GM19035 (cell line): ENCODE results near the gene RSPH3.
"Not testable (repeated sequence)": the region's sequence is repeated elsewhere in the genome, so short reads cannot be mapped to it uniquely, and the experiment has no call there.

Experiments
- ATAC-seq: cut with Tn5 transposase; IDR thresholded peaks from one replicate; pipeline ENCODE4 v1.9.1; 2021; ENCODE audit not compliant: unreplicated experiment

The RSPH3 gene, protein sequence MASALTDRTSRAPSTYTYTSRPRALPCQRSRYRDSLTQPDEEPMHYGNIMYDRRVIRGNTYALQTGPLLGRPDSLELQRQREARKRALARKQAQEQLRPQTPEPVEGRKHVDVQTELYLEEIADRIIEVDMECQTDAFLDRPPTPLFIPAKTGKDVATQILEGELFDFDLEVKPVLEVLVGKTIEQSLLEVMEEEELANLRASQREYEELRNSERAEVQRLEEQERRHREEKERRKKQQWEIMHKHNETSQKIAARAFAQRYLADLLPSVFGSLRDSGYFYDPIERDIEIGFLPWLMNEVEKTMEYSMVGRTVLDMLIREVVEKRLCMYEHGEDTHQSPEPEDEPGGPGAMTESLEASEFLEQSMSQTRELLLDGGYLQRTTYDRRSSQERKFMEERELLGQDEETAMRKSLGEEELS

DNA sequence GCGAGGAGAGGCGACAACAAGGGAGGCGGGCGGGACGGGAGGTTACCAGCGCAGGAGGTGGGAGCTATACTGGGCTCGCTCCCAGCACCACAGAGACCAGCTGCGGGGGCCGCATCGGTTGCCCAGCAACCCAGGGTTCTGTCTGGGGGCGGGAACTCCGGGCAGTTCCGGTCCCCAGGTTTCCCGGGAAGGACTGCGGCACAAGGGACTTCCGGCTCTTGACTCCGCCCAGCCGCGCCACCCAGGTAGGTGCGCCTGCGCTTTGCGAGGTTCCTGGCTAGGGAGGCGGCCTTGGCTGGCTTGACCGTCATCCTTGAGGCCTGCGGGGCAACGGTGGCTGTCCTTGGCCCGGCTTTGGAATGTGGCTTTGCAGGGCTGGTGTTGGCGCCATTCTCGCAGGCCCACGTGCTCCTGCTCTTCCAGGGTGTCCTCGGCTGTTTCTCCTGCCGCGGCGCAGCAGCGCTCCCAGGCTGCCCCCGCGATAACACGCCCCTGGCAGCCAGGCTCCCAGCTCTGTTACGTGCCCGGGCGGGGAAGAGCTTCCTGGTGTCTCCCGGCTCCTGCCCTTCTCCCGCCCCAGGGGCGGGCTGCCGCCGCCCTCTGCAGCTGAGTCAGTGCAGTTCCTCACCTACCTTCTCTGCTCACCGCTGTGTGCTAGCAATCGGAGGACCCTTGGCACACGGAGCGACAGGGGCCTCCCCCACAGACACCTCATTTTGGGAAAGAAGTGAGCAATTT lies at the start of gene RSPH3:
RSPH3 (minus strand) TSS at position 537 of the 738 bp plus-strand sequence. CDS start 652 bp downstream, outside the sequence.
- ATAC-seq: peak; percentile 91

DNA sequence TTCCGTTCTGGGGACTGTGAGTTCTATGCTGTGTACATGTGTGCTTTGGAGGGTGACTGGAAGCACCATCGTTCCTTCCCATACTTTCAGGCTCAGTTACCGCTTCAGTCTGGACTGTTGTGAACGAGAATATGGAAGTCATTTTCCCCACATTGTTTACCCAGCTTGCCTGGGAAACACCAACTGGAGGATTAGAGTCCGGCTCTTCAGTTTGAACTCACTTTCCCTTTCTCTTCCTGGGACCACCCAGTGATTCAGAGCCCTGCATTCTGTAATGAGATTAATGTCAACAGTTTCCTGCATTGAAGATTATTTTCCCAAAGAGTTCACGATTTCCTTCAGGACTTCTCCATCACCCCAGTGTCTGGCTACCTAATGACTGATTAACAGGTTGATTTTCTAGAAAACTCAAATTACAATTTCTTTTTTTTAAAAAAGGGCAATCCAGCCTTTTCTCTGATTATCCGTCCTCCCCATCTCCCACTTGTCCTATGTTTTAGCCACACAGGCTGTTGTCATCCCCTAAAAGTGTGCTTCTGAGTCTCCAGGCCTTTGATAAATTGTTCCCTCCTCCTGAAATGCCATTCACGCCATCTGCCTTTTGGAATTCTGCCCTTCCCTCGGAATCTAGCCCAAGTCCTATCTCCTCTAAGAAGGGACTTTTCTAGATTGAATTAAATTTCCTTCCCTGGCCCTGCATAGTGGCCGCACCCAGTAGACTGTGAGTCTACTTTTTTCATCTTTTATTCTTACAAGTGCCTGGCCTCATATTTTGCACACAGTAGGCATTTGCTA lies 48.1 kb upstream of the RSPH3 start:
- no peak for ATAC-seq

DNA sequence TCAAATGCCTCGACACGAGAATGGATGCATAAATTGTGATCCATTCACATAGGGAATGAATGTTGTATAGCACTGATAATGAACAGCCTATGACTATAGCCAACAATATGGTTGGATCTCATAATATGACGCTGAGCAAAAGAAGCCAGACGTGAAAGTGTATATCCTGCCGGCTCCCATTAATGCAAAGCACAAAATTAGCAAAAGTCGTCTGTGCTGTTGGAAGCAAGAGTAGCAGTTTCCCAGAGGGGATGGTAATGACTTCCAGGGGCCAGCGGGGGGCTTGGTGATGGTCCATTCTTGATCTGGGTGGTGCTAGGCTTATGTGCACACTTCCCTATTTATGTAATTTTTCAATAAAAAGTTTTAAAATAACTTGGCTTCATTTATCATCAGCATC lies 45.8 kb upstream of the RSPH3 start:
- ATAC-seq: no peak

DNA sequence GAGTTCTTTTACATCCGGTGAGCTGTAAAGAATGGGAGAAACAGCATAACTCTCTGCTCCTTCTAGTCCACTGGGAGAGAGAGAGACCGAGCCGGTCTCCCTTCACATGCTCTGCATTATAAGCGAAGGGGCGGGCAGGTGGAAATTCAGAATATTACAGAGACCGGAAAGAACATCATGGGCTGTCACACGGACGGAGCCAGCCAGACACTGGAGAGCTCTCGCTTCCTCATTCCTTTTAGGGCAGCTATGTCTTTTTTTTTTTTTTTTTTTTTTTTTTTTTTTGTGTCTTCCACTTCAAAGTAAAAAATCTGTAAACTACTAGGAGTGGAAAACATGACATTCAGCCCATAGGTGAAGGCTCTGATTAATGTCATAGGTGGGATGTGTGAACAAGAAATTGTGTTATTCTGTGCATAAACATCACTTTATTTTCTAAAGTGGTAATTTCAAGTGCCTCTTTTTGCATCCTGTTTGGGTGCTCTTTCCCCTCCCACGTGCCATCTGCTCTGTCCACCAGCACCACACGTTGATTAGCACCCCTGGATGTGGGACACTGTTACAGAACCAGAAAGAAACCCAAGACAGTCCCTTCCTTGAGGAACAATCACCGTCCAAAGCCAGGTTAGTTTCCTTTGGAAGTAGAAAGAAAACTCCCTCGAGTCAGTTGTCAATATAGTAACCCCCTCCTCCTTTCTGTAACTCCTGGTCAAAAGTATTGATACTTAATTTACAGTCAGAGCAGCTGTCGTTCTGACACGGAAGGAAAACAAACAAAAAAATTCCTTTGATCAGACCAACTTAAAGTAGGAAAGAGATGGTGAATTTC lies 45.1 kb upstream of the RSPH3 start, which contains the start of gene TAGAP:
TAGAP (minus strand) TSS at position 93 of the 829 bp plus-strand sequence. CDS start 845 bp downstream, outside the sequence.
- ATAC-seq: peak; percentile 80

DNA sequence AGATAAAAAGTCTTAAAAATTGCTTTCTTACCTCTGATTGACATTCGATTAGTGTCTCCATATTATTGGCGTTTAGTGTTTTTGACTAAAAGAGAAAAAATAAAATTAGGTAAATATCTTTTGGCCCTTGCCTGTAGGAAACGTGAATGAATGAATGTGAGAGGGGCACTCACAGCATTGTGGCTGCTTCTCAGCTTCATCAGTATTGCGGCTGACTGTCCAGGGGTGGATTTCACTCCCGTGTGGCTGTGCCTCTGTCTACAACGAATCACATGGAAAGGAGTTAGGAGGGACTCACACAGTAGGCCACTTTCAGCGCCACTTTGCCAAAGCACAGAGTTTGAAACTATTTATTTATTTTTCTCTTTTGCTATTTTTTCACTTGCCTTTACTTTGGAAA lies 43.9 kb upstream of the RSPH3 start:
- no peak for ATAC-seq

DNA sequence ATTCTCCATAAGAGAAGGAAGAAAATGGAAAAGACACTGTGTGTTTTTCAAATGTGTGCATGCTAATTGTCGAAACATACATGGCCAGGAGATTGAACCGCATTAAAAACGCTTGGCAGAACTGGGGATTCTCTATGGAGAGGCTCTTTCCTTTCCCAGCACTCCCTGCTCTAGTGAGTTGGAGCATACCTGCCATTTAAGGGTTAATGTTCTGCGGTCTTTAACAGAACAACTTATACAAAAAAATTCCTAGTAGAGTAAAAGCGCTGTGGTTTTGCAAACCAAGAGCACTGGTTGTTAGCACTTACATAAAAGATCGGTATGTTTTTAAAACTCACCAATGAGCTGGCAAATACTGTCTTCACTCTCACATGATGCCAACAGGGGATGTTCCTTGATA lies 43.2 kb upstream of the RSPH3 start:
- ATAC-seq: no peak

DNA sequence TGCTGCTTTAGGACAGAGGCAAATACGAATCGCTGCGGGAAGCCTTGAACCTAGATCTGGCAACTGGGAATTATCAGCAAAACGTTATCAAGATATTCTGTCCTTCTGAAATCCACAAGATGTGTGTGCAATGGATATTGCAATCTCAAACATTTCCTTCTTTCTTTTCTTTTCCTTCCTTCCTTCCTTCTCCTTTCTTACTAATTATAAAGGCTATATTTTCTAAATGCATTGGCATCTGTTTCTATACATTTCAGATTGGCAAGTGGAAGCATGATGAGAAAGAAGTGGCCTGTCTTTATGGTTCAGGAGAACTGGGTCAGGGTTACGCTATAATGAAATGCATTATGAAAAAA lies 42.8 kb upstream of the RSPH3 start:
- no peak for ATAC-seq

DNA sequence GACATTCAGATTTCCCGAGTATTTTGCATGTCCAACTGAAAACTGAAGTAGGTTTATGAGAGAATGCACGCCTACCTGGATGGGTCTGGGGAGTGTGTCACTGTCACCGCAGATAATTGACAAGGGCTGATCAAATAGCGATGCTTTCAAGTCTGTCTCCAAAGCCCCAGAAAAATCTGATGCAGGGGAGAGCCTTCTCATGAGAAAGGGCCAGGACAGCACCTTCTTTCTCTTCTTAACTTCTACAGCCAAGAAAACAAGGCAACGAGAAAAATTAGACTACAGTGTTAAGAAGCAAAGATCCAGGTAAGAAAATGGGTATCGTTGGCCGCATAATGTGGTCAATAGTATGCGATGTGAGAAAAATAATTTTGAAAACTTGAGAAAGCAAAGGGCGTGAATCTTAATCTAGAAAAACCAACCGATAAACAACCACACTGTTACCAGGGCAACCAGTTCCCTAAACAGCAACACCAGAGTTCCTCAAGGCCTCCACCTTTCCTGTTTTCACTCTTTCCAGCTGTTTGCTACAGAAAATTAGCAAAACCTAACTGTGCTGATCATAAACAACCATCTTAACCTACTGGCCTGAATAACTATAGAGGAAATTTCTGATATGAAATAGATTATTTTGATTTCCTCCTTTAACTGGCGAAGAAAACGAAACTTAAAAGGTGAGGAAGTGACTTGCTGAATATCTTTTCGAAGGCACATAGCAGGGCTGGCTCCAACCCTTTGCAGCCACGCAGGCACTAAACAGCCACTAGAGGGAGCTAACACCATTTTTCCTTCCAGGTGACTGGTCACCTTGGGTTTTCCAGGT lies 42.2 kb upstream of the RSPH3 start:
- ATAC-seq: peak; percentile 30

DNA sequence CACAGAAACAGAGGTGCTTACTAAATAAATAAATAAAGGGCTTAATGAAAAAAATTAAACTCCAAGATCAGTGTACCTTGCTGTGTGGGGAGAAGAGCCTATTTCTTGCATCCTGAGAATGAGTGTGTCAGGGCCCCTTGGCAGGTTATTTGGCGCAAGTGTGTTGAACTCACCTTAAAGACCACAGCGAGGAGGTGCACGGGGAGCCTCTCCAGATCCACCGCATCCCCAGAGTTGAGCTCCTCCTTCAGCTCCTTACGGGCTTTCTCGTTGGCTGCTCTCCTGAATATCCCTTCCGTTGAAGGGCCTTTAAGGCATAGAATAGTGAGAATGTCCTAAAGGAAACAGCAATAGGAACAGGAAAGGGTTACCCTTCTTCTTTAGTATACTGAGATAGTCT lies 41.2 kb upstream of the RSPH3 start:
- no peak for ATAC-seq

DNA sequence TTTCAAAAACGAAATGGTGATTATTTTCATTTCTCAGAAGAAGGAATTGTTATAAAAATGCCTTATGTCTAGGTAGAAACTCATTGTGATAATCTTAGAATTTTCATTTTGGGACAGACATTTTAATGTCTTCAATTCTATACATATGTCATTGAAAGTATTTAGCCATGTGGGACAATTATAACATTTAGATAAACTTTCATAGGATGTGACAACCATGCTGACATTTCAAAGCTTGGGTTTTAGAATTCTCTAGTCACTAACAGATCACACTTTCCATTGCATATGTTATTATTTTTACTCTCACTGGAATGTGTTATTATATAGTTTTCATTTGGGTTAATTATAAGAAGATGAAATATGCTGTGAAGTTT lies 39.9 kb upstream of the RSPH3 start:
- ATAC-seq: no peak

DNA sequence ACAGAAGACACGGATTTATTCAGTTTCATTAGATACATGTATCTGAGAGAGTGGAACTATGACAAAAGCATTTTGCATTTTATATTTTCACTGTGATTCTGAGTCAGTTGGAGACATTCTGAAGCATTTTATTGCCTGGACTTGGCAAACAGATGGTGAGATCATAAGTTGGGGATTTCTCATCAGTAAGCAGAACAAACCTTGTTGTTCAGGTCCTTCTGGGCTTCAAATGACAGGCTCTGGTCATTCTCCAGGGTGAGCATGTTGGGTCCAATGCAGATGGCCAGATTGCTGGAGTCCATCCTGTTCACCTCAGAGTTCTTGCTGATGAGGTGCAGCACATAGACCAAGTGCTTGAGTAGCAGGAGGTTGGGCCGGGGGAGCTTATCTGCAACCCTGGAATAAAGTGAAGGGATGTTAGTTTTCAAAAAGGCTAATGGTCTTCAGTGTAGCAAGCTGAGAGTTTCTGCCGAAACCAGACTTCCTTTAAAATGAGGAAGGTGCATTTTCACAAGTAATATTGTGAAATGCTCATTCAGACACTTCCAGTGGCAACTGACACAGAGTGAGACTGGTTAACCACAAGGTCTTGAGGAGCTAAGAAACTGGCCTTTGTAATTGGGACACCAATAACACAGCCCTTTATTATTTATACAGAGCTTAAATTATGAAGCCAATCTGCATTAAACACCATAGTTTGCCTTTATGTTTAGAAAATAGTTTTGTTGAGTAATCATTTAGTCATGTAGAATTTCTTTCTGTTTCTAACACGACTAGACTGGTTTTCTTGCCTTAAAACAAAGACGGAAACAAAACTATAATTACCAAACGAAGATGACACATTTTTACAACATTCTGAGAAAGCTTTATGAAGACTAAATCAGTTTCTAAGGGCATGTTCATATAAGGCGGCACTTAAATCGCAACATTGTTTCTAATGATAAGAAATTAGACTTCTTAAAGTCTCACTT lies 39.2 kb upstream of the RSPH3 start:
- peak; percentile 75 for ATAC-seq

DNA sequence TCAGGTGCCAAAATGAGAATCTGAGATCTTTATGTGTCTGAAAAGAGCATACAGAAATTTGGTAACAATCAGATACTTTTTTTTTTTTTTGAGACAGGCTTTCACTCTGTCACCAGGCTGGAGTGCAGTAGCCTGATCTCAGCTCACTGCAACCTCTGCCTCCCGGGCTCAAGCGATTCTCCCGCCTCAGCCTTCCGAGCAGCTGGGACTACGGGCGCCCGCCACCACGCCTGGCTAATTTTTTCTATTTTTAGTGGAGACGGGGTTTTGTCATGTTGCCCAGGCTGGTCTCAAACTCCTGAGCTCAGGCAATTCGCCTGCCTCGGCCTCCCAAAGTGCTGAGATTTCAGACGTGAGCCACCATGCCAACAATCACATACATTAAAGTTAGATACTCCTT lies 38.3 kb upstream of the RSPH3 start:
- ATAC-seq: not testable (repeated sequence)

DNA sequence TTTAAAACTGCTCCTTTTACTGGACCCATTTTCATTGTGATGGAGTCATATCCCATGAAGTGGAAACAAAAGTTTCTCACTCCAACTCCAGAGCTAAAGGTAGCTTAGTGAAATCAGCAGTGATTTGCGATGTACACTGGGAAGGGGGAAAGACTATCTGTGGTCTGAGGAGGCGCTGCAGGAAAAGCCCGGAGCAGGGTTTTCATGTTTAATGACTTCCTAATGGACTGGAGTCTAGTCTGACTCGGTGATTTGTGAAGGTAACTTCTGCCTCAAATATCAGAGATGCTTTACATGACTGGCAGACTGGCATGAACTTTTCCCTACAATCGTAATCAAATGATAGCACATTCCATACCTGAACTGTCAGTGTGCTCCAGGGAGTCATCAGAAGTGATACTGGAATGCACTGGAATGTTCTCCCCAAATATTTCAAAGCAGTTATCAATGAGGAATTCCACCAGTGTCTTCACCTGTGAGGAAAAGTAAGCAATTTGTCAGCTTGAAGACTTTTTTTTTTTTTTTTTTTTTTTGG lies 37.8 kb upstream of the RSPH3 start:
- ATAC-seq: no peak

DNA sequence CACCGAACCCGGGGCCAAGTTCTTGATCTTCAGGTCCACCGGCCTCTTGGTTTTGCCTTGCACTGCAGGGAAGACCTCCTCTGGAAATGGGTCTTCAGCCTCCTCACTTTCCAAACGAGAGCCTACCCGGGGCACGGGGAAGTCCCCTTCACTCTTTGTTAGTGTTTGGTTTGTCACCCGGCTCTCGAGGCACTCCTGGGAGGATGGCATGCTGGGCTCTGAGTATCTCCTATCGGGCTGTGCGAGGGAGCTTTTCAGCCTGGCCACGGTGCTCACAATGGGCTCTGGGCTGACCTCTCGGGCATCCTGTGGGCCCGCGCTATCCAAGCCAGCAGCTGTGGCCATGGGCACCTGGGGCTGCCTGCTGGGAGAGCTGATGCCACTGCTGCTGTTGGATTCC lies 36.7 kb upstream of the RSPH3 start:
- no peak for ATAC-seq

DNA sequence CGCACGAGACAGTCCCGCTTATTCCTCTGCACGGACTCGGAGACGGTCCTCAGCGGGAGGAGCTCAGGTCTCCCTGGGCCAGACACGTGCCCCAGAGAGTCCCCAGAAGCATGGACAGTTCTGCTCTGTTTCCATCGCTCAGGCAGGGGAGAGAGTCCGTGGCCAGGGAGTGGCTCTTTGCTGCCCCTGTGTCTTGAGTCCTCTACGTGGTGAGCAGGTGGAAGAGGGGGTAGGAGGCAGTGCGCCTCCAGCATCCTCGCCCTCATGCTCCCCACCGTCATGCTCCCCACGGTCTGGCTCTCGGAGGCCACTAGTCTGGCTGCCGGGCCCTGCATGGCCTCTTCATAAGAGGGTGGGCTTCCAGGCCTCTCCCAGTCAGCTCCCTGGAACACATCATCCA lies 35.9 kb upstream of the RSPH3 start:
- ATAC-seq: no peak

DNA sequence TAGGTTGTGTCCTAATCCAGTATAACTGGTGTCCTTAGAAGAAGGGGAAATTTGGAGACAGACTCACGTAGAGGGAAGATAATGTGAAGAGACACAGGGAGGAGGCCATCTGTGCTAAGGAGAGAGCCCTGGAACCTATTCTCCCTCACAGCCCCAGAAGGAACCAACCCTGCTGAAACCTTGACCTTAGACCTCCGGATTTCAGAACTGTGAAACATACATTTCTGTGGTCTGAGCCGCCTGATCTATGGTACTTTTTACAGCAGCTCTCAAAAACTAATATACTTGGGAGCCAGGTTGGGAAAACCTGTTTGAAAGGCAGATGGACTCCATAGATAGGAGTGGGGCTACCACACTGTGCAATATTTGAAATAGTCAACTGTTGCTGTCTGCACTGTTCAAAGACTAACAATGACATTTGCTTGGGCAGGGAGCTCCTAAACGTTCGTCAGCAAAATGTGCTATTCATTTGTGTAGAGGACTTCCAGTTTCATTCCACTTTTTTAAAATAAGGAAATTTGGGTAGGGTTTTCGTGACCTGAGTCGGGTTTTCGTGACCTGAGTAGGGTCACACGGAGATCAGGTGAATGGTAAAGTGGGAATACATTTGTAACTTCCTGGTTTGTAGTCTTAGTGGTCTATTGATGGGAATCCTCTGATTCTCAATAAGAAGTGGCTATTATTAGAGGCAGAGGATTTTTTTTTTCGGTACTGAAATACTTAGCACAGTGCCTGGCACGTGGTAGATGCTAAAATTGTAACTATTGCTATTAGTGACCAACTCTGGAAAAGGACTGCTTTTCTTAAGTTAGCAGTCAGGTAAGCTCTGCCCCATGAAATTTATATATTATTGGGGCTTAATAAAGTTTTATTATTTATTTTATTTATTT lies 33.4 kb upstream of the RSPH3 start:
- ATAC-seq: no peak

DNA sequence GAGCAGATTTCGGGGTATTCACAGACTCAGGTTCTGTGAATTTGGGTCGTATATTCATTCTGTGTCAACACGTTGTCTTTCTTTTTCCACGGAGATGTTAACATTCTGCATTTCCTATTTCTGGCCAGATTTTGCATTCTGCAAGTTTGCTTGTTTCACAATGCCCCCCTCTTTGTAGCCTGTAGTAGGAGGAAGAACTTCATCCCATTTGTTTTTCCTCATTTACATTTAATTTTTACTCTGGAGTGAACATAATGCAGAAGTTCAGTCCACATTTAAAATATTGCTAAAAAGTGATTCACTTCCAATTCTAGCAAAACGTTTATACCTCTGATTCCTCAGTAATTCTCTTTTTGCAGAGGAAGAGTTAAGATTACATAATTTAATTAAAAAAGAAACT lies 31.8 kb upstream of the RSPH3 start:
- ATAC-seq: no peak
